GM15510 (cell line): ENCODE measurements around the gene SLC25A48.

Experiments used
- POLR2A ChIP-seq: IDR thresholded peaks from 3 replicates; pipeline ENCODE4 v1.6.1; 2011; ENCODE audit warnings: borderline replicate concordance; ENCODE audit not compliant: insufficient read length; ENCODE audit errors: extremely low read depth

The SLC25A48 gene

DNA sequence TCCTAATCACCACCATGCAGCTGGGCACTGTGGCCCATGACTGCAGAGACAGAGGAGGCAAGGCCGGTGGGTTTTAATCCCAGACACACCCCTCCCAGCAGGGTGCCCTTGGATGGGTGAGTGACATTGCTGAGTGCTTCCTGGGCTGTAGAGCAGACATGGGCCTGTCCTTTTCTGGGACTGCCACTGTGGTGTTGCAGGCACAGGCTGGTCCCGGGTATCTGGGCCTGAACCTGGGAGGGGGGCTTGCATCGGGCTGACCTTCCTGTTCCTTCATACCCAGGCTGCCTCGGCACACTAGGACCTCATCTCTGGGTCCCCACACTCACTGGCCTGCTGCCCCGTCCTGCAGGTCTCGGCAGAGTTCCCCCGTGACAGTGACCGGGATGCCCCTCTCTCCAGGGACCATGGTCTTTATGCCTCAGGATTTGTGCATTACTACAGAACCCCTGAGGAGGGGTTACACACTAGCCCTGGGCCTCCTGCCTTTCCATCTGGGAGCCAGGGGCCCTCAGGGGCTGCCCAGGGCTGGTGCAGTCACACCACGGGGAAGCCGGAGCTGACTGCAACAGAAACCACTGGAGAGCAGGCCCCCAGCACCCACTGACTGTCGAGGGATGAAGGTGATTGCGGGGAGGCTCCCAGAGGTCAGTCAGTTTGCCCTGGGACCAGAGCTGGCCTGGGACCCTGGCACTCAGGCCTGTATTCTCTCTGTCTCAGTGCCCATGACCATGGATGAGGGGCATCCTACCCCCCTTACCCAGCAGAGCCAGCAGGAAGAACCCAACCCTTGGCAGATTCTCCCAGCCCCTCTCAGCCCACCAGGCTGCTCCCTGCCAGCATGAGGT lies 8.9 kb upstream of the SLC25A48 start:
- no peak for TF ChIP-seq POLR2A

DNA sequence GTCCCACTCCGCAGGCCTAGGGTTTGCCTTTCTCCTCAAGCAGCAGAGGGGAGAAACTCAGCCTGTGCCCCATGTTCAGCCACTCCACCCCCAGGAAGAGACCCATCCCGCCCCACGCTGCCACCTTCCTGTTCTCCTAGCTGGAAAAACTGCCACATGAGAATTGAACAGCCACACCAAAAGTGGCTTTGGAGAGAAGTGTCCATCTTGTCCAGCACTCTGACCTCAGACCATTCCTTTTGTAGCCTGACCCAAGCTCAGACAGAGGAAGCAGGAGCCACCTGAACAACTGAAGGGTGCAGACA lies 8.3 kb upstream of the SLC25A48 start:
- no peak for TF ChIP-seq POLR2A

DNA sequence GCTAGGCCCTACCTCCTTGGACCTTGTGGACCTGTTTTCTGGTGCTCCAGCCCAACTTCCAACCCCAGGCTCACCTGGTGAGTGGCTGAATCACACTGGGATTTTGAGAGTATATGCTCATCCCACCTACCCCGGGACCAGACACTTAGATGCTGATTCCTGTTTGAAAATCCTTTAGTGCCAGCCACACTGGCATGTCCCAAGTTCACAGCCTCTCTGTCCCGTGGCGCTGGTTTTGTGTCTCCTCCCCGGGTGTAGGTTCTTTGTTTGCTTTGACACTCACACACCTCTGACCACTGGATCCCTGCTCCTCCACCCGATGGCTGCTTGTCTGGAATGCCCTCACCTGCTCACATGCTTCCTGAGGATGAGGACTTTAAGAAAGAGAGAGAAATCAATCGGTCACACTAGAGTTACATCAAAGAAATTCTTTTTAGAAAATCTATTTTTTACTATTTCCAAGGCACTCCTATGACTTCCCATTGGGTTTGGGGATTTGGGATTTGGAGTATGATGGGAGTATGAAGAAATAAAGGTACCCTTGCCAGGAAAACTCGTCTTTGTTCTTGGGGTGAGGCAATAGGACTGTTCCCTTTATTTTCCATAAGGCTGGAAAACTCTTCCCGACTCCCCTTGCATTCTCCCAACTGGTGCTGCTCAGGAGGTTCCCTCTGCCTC lies 7.3 kb upstream of the SLC25A48 start:
- no peak for TF ChIP-seq POLR2A

DNA sequence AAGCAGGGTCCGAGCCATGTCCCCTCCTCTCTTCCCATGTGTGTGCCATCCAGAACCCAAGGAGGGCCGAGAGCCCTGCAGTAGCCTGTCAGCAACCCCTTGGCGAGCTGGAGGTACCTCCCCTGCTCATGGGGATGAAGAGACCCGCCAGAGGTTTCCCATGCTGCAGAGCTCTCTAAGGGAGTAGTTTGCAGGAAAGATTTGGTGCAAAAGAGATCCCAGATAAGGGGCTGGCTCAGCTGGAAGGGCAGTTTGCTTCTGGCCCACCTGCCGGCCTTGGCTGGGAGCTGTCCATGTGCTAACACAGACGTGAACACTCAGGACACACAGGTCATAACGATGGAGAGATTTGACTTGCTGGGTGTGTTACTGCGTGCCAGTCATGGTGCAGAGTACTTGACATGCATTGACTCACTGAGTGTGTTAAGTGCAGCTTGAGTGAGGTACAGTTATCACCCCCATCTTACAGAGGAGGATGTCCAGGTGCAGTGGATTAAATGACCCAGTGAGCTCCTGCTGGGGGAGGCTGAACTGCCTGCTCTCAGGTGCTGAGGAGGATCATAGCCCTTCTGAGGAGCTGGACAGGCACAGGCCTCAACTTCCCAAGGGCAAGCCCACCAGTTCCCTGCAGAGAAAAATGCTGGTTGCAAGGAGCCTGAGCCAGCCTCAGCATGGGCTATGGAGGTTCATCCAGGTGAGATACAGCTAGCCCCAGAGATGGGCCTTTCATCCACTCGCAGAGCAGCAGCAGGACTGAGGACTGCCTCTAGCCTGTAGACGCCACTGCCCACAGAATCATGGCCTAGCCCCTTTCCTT lies 6.3 kb upstream of the SLC25A48 start:
- no peak for TF ChIP-seq POLR2A

DNA sequence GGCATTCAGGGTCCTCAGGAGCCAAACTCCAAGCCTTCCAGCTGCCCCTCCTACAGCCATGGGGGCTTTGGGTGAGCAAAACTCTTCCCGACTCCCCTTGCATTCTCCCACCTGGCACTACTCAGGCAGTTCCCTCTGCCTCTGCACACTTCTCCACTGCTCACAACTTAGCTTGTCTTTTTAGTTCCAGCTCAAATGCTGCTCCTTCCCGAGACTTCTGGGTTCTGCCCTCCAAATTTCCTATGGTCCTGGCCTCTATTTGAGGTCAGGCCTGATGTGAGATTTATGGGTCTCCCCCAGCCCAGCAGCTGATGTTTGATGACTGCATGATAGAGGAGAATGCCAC lies 5.7 kb upstream of the SLC25A48 start:
- TF ChIP-seq POLR2A = no peak

DNA sequence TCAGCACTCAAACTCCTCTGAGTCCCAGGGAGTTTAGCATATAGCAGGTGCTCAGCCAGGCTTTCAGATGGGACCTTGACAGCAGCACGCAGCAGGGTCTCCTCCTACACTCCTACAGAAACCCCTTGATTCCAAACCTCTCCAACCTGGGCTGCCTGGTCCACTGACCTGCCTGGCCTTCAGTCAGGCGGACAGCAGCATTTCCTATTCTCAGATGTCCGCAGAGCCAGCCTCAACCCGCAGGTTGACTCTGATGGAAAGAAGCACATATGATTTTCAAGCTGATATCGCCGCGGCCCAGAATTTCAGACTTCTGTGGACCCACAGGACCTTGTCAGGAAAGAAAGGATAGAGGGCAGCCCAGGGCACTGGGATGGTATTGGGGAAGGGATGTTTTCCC lies 5.3 kb upstream of the SLC25A48 start:
- no peak for TF ChIP-seq POLR2A

DNA sequence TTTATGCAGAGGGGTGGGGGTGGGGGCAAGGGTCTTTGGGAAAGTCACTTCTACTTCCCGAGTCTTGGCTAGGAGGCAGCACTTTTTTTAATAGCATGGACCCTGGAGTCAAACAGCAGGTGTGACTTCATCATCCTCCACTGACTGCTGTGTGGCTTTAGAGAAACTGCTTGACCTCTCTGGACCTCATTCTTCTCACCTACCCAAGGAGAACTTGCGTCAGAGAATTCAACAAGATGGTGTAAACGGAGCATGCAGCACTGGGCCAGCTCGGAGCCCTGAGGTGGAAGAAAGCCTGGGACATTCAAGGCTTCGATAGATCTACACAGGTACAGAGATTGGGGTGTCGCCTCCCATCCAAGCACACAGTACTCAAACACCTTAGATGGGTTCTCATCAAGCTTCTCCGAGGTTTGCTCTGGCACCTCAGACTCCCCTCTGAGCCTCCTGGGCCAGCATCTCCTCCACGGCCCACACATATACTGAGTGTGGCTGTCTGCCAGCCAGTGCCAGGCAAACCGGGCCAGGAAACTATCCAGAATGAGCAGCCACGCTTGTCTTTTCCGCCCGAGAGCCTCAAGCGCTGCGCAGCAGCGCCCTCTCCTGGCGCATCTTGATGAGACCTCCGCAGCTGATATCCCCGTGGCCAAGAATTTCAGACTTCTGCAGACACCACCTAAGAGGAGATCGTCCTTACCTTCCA lies 4.6 kb upstream of the SLC25A48 start:
- TF ChIP-seq POLR2A = no peak

DNA sequence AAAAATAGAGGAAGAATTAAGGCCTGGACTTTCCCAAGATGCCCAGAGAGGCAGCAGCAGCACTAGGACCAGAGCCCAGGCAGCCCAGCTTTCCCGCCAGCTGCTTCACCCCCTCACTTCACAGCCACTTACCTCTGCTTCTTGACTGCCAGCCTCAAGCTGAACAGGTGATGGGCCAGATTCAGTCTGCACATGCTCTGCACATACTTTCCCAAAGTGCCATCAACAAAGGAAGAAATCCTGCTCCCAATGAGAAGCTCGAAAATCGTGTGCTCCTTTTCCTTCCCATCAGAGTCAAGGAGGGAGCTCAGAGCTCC lies 4.1 kb upstream of the SLC25A48 start:
- TF ChIP-seq POLR2A = no peak

DNA sequence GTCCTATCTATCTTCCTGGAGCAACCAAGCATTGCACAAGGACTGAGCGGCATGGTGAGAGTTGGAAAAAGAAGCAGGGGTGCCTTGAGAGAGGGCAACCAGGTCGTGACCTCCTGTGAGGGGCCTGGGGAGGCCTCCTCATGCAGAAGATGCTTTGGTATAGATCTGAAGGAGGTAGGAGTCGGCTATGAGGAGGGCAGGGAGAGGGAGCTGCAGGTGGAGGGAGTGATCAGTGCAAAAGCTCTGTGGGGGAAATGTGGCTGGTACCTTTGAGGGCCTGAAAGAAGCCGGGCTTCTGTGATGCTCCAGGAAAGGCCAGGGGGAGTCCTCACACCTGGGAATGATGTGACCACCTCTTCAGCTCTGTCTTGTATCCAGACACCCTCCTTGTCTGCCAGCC lies 3.6 kb upstream of the SLC25A48 start:
- no peak for TF ChIP-seq POLR2A

DNA sequence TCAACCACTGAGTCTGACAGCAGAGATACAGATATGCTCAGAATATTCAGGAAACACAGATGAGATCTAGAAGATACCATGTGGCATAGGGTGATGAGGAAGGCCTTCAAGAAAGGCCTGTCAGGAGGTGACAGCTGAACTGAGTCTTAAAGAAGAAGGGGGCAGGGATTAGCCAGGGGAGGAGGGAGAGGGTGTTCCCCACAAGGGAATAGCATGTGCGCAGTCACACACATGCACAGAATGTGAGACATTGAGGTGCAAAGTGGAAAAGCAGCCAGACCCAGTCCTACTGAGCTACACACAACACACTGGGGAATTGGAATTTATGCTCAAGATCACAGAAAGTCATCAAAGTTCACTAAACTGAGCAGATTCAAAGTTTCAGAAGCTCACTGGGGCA lies 3.0 kb upstream of the SLC25A48 start:
- TF ChIP-seq POLR2A = no peak

DNA sequence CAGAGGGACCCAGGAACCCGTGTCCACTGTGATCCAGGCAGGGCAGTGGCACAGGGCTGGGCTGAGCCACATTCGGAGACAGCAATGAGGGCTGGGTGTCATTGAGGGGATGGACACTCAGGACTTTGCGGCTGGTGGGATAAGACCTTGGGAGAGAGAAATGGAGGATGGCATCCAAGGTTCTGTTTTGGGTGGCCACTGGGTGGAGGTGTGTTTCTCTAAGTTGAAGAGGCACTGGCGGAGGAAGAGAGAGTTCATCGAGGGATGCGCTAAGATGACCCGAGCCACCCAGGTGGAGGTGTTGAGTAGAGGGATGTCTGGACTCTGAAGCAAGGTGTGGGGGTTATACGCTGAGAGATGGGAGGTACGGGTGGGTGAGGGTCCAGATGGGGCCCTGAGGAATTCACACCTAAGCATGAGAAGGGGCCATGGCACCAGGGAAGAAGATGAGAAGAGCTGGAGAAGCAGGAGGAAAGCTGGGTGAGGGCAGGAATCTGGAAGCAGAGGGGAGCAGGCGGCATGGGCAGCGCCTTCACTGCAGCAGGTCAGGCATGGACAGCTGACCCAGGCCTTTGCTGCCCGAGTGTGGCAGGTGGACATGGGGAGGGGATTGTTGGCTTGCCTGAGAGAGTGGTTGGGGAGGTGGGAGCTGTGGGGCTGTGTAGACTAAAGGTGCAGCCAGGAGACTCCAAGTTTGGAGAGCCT lies 2.5 kb upstream of the SLC25A48 start:
- no peak for TF ChIP-seq POLR2A

DNA sequence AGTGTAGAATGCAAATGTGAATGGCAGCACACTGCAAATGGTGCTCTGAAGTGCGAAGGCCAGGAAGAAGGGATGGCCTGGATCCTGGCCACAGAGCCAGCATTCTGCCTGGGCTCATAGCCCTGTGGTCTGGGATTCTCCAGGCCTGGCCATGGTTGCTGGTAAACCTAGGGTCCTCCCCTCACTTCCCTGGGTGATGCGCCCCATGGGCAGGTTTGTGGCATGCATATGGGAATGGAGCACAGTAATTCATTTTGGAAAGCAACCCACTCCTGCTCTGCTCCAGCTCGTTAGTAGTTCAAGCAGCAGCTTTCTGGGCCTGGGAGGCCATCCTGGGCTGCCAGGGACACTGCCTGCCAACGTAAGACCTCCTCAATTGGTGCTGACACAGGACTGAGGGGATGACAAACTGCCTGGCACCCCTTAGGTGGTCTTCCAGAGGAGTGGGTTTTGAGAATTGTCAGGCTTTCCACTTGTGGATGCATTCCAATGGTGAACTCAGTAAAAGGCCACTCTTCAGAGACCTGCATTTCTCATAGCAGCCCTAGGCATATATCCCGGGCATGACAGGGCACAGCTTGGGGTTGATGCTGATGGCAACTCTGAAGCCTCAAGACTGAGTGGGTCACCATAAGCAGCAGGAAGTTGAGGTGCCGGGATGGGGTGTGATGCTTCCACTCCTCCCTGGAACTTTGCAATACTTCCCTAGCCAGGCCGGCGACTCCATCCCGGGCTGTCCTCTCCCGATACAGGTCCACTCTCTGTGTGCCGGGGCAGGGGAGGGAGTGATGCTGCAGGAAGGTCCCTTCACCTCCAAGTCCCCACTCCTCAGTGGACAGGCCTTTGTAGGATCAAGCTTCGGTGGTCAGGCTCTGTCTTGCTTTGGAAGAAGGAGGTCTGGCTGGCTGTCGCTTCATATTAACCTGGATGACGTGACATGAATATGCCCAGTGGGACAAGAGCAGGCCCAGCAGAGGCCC lies 1.2 kb upstream of the SLC25A48 start:
- no peak for TF ChIP-seq POLR2A

DNA sequence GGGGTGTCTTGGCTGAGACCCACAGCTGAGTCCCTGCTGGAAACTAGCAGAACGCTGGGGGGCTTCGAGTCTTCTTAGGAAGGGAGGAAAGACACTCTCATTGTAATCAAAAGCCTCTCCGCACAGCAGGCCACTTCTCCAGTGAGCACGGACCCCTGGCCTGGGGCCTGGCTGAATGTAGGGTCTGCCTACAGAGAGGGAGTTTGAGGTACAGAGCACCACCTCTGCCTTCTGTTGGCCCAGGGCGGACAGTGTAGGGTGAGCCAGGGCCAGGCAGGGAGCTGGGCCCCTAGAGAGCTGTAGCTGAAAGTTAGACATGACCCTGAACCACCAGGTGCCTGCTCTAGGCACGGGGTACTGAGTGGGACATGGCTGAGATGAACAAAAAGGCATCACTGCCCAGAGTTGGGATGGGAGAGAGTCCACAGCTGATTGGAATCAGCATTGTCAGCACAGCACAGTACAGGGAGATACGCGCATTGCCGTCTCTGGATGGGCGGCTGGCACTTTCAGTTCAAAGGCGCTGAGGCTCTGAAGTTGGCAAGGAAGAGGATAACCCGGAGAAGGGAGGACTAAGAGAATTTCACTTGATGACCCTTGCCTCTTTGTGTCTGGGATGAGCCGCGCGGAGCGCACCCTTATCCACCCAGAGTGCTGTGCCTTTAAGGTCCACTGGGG lies 363 bp upstream of the SLC25A48 start:
- TF ChIP-seq POLR2A = no peak

DNA sequence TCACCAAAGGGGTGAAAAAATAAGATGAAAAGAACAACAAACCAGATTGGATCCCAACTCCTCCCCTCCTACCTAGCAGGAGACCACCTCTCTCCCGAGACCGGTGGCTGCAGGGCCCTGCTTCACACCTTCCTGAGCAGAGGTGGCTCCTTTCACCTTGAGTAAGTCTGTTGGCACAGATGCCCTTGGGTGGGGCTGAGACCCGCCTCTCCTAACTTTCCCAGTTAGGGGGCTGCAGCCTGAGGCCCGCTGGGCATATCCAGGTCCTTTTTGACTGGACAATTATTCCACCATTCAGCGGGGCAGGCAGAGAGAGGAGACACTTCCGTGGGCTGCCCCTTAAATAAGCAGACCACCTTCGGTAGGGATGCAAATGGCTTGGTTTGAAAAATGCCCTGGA lies 1.3 kb downstream of the SLC25A48 start:
- TF ChIP-seq POLR2A = no peak

DNA sequence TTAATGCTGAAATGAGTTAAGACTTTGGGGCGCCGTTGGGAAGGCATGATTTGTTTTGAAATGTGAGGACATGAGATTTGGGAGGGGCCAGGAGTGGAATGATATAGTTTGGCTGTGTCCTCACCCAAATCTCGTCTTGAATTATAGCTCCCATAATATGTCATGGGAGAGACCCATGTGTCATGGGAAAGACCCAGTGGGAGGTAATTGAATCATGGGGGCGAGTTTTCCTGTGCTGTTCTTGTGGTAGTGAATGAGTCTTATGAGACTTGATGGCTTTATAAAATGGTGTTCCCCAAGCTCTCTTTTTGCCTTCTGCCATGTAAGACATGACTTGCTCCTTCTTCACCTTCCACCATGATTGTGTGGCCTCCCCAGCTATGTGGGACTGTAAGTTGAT lies 5.1 kb downstream of the SLC25A48 start:
- no peak for TF ChIP-seq POLR2A
